HG03342 (cell line): ENCODE results near the gene PROB1.
"Not testable (repeated sequence)": the region's sequence is repeated elsewhere in the genome, so short reads cannot be mapped to it uniquely, and the experiment has no call there.

Source experiments
- ATAC-seq: cut with Tn5 transposase; IDR thresholded peaks from one replicate; pipeline ENCODE4 v1.9.1; 2021; ENCODE audit warnings: mild to moderate bottlenecking, moderate library complexity; ENCODE audit not compliant: unreplicated experiment

Gene PROB1

GRCh38 chr5:139394654-139395566, at the start of gene PROB1:
Gene PROB1, minus strand, starts transcription at chr5:139395104. Its CDS starts 23 bp downstream, at chr5:139395081.
- ATAC-seq, result no peak

GRCh38 chr5:139443831-139444453, 49.0 kb upstream of the PROB1 start:
- ATAC-seq, result no peak

GRCh38 chr5:139440416-139440815, 45.5 kb upstream of the PROB1 start:
- ATAC-seq, result not testable (repeated sequence)

GRCh38 chr5:139439013-139439903, 44.4 kb upstream of the PROB1 start, which contains the start of gene DNAJC18:
Gene DNAJC18, minus strand, starts transcription at chr5:139439525. Its CDS starts 80 bp downstream, at chr5:139439445.
- peak; percentile 87 for ATAC-seq

- ATAC-seq, result no peak
Measured at GRCh38 chr5:139438707-139439012, 43.8 kb upstream of the PROB1 start.

GRCh38 chr5:139435676-139436075, 40.8 kb upstream of the PROB1 start:
- ATAC-seq, result no peak

- ATAC-seq, result no peak
Measured at GRCh38 chr5:139431706-139432105, 36.8 kb upstream of the PROB1 start.

- no peak for ATAC-seq
Measured at GRCh38 chr5:139430015-139430414, 35.1 kb upstream of the PROB1 start.

- ATAC-seq, result no peak
Measured at GRCh38 chr5:139426203-139426885, 31.4 kb upstream of the PROB1 start.

GRCh38 chr5:139425497-139425896, 30.6 kb upstream of the PROB1 start:
- ATAC-seq, result no peak

- peak; percentile 79 for ATAC-seq
Measured at GRCh38 chr5:139422307-139422893, 27.5 kb upstream of the PROB1 start.

GRCh38 chr5:139419226-139420192, 24.6 kb upstream of the PROB1 start:
- ATAC-seq, result no peak

GRCh38 chr5:139418793-139419192, 23.9 kb upstream of the PROB1 start:
- no peak for ATAC-seq

- ATAC-seq, result no peak
Measured at GRCh38 chr5:139417214-139417613, 22.3 kb upstream of the PROB1 start.

GRCh38 chr5:139416651-139417050, 21.7 kb upstream of the PROB1 start:
- ATAC-seq, result no peak

- ATAC-seq, result no peak
Measured at GRCh38 chr5:139415869-139416268, 21.0 kb upstream of the PROB1 start.

GRCh38 chr5:139415221-139415861, 20.4 kb upstream of the PROB1 start:
- ATAC-seq, result no peak

- ATAC-seq, result no peak
Measured at GRCh38 chr5:139414581-139415130, 19.8 kb upstream of the PROB1 start.
